ENCODE results near the gene BMPR1A.

GRCh38 chr10:86753051-86753450, 3.4 kb upstream of the BMPR1A start:
- TF ChIP-seq CTCF (IDR thresholded peaks at IDR 0.05) (no peak), POLR2A (IDR thresholded peaks at IDR 0.05) (no peak)

Measured in right lobe of liver (tissue), 4 donors.